ENCODE results near the gene VDAC2.

DNA sequence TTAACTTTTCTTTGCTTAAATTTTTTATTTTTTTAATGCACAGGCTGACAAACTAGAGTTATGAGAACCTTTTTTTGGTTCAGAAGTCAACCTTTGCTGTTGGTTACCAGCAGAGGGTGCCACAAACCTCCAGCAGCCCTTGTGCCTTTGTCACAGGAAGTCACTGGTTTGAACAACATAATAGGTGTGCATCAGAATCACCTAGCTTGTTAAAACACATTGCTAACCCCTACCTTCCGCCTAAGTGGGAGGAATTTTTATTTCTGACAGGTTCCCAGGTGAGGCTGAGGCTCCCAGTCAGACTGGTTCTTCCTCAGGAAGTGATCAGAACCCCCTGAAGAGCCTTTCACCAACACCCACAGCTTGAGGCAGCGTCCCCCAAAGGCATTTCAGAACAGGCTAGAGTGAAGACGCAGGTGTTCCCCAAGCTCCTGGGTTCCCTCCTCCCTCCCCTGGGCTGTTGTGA is 22.6 kb upstream of the VDAC2 start:
- TF ChIP-seq, protein P1, sequence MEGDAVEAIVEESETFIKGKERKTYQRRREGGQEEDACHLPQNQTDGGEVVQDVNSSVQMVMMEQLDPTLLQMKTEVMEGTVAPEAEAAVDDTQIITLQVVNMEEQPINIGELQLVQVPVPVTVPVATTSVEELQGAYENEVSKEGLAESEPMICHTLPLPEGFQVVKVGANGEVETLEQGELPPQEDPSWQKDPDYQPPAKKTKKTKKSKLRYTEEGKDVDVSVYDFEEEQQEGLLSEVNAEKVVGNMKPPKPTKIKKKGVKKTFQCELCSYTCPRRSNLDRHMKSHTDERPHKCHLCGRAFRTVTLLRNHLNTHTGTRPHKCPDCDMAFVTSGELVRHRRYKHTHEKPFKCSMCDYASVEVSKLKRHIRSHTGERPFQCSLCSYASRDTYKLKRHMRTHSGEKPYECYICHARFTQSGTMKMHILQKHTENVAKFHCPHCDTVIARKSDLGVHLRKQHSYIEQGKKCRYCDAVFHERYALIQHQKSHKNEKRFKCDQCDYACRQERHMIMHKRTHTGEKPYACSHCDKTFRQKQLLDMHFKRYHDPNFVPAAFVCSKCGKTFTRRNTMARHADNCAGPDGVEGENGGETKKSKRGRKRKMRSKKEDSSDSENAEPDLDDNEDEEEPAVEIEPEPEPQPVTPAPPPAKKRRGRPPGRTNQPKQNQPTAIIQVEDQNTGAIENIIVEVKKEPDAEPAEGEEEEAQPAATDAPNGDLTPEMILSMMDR (IDR thresholded peaks at IDR 0.05; ENCODE audit: poor library complexity) = peak; percentile 80
- TF ChIP-seq EZH2 (IDR thresholded peaks at IDR 0.05; ENCODE audit: borderline replicate concordance) (no peak), EZH2phosphoT487 (IDR thresholded peaks at IDR 0.05; ENCODE audit: low read depth, severe bottlenecking, unreplicated experiment) (no peak)
